Uterus (tissue), 2 donors: Measurements from ENCODE around the gene CLN5.

Experiments
- POLR2A ChIP-seq, 2 donors: fragments of 450-650 bp; IDR thresholded peaks; one replicate each; pipeline ENCODE4 v1.6.1; 2016; ENCODE audit warnings: antibody characterized with exemption in 2 of 2, mild to moderate bottlenecking in 1 of 2, moderate library complexity in 1 of 2
- TF ChIP-seq, protein P1 (sequence below), 4 experiments: fragments of 200-600 bp in 2 of 4; fragments of 450-650 bp in 2 of 4; sonication (generic) in 2 of 4; IDR thresholded peaks; one replicate each; pipeline ENCODE4 v1.5.1; 2016 to 2019; ENCODE audit warnings: antibody characterized with exemption in 4 of 4, mild to moderate bottlenecking in 2 of 4, moderate library complexity in 1 of 4

DNA sequence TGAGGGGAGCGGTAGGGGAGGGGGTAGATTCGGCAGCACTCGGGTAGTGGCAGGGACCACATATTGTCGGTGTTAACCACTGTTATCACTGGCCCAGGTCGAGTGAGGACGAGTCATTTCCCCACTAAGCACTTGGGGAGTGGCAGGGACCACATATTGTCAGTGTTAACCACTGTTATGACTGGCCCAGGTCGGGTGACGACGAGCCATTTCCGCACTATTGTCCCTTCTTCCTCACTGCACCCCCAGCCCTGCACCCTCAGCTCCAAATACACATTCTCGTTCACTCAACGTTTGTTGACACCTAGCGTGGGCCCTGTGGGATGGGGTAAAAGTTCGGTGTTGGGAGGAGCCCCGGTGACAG, 467 bp upstream of the CLN5 start:
- TF ChIP-seq, protein P1, sequence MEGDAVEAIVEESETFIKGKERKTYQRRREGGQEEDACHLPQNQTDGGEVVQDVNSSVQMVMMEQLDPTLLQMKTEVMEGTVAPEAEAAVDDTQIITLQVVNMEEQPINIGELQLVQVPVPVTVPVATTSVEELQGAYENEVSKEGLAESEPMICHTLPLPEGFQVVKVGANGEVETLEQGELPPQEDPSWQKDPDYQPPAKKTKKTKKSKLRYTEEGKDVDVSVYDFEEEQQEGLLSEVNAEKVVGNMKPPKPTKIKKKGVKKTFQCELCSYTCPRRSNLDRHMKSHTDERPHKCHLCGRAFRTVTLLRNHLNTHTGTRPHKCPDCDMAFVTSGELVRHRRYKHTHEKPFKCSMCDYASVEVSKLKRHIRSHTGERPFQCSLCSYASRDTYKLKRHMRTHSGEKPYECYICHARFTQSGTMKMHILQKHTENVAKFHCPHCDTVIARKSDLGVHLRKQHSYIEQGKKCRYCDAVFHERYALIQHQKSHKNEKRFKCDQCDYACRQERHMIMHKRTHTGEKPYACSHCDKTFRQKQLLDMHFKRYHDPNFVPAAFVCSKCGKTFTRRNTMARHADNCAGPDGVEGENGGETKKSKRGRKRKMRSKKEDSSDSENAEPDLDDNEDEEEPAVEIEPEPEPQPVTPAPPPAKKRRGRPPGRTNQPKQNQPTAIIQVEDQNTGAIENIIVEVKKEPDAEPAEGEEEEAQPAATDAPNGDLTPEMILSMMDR (IDR thresholded peaks at IDR 0.05) = no peak
- no peak for TF ChIP-seq POLR2A (IDR thresholded peaks at IDR 0.05)
